Midbrain (tissue), 1 donor: ENCODE data around the gene RDH13.
"Not testable (repeated sequence)": the region's sequence is repeated elsewhere in the genome, so short reads cannot be mapped to it uniquely, and the experiment has no call there.

Experiments
- DNase-seq: peaks from one replicate; lab custom pipeline; 2025; lab: John Stamatoyannopoulos, UW

Gene RDH13

GRCh38 chr19:55077106-55077505, 14.2 kb upstream of the RDH13 start:
- DNase-seq = no peak

- DNase-seq = no peak
Observed at GRCh38 chr19:55076321-55076720, 13.4 kb upstream of the RDH13 start.

GRCh38 chr19:55075371-55075998, 12.5 kb upstream of the RDH13 start, which contains the start of gene EPS8L1:
Gene EPS8L1 (plus strand): TSS chr19:55075869. CDS start chr19:55076445, 576 bp downstream.
- no peak for DNase-seq

- DNase-seq = no peak
Observed at GRCh38 chr19:55071913-55072312, 9.0 kb upstream of the RDH13 start.

- no peak for DNase-seq
Observed at GRCh38 chr19:55071129-55071502, 8.2 kb upstream of the RDH13 start.

GRCh38 chr19:55070466-55071128, 7.6 kb upstream of the RDH13 start:
- no peak for DNase-seq

GRCh38 chr19:55069865-55070197, 6.9 kb upstream of the RDH13 start:
- no peak for DNase-seq

- DNase-seq = no peak
Observed at GRCh38 chr19:55068950-55069864, 6.3 kb upstream of the RDH13 start.

GRCh38 chr19:55067869-55068268, 4.9 kb upstream of the RDH13 start:
- DNase-seq = no peak

GRCh38 chr19:55066107-55066709, 3.3 kb upstream of the RDH13 start:
- no peak for DNase-seq

- DNase-seq = not testable (repeated sequence)
Observed at GRCh38 chr19:55065516-55065915, 2.6 kb upstream of the RDH13 start.

- no peak for DNase-seq
Observed at GRCh38 chr19:55063492-55063843, 520 bp upstream of the RDH13 start.

- DNase-seq = not testable (repeated sequence)
Observed at GRCh38 chr19:55060287-55060686, 2.7 kb downstream of the RDH13 start.

- no peak for DNase-seq
Observed at GRCh38 chr19:55058781-55059610, 4.0 kb downstream of the RDH13 start.

- no peak for DNase-seq
Observed at GRCh38 chr19:55056827-55057226, 6.1 kb downstream of the RDH13 start.

- no peak for DNase-seq
Observed at GRCh38 chr19:55053735-55054134, 9.2 kb downstream of the RDH13 start.

GRCh38 chr19:55050749-55051532, 12.0 kb downstream of the RDH13 start:
- DNase-seq = no peak

- DNase-seq = no peak
Observed at GRCh38 chr19:55048446-55048845, 14.5 kb downstream of the RDH13 start.

GRCh38 chr19:55047951-55048350, 15.0 kb downstream of the RDH13 start:
- DNase-seq = no peak

- DNase-seq = no peak
Observed at GRCh38 chr19:55046975-55047622, 15.8 kb downstream of the RDH13 start.
